ENCODE measurements around the gene SPATA25.

SPATA25 gene

GRCh38 chr20:45861221-45862075 is 26.0 kb downstream of the SPATA25 start:
- DNase-seq: no peak

GRCh38 chr20:45860560-45861220 is 26.7 kb downstream of the SPATA25 start:
- no peak for DNase-seq

DNA sequence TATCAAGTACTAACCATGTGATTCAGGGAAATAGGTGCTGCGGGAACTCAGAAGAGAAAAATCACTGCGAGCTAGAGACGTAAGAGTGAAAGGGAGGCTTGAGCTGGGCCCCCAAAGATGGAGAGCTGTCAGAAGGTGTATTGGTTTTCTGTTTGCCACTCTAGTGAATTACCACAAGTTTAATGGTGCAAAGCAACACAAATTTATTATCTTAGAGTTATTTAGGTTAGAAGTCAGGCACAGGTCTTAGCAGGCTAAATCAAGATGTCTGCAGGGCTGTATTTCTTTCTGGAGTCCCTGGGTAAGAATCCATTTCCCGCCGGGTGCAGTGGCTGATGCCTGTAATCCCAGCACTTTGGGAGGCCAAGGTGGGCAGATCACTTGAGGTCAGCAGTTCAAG is 27.5 kb downstream of the SPATA25 start:
- no peak for DNase-seq

DNA sequence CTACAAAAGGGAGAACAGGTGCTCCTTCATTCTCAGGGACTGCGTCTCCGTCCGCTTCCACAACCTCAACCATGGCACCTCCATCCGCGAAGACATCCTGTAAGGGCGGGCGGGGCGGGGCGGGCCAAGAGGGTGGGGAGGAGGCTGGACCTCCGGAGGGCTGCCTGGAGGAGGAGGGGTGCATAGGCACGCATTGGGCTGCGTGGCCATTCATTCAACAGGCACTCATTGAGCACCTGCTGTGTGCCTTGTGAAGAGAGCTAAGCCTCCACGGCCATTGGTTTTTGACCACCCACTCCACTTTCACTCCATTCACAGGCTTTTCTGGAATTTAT is 29.6 kb downstream of the SPATA25 start:
- peak; percentile 28 for DNase-seq

- DNase-seq: peak; percentile 89
Measured at GRCh38 chr20:45857114-45857881, 30.1 kb downstream of the SPATA25 start, which contains the start of the genes ACOT8 and ZSWIM3. Gene ACOT8, minus strand, starts transcription at chr20:45857392. Its CDS starts 77 bp downstream, at chr20:45857315. Gene ZSWIM3, plus strand, starts transcription at chr20:45857614. Its CDS starts 212 bp downstream, at chr20:45857826.

GRCh38 chr20:45853484-45853883 is 33.9 kb downstream of the SPATA25 start:
- DNase-seq: no peak

- DNase-seq: no peak
Measured at GRCh38 chr20:45852326-45852725, 35.1 kb downstream of the SPATA25 start.

DNA sequence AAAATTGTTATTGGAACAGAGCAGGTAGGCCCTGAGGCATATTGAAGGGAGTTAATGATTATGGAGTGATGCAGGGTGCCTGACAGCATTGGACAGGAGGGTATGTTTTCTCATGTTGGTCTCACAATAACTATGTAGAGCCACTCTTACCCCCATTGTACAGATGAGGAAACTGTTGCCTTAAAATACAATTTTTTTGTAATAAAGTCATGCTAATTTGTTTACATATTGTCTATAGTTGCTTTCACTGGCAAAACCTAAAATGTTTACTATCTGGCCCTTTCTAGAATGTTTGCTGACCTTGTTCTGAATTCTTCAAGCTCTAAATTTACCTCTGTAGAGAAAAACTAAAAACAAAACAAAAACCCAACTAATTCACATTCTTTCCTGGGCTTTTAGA is 35.9 kb downstream of the SPATA25 start:
- DNase-seq: no peak

DNA sequence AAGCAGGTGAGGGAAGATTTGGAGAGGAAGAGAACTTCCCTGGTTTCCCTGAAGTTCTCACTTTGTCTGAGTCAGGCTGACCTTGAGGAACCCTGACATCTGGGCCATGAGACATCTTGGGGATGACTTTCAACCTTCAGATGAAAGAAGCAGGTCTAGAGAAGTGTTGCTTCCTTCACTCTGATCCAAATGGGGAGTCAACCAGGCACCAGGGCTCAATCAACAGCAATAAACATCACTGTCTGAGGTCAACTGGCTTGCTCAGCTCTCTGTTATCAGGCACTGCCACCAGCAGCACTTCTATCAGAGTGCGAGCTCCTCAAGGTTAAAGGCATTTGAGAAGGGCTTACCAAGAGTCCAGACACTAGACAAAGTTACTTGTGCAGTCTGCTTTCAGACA is 36.5 kb downstream of the SPATA25 start:
- no peak for DNase-seq

DNA sequence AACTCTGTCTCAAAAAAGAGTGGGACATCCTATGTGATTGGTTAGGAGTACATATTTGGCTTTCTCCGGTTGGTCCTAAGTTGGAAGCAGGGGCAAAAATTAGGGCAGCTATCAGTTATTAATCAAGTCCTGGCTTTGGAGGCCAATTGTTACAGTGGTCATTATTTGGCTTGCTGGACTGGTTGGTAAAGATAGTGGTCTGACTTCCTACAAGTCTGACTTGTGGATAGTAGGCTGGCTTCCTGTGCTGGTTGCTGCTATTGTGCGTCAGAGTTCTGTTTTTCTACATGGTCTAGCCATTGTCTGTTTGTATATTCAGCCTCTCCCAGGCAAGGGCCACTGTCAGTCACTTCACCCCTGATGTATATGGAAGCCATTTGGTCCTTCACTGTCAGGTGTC is 37.2 kb downstream of the SPATA25 start:
- no peak for DNase-seq

DNA sequence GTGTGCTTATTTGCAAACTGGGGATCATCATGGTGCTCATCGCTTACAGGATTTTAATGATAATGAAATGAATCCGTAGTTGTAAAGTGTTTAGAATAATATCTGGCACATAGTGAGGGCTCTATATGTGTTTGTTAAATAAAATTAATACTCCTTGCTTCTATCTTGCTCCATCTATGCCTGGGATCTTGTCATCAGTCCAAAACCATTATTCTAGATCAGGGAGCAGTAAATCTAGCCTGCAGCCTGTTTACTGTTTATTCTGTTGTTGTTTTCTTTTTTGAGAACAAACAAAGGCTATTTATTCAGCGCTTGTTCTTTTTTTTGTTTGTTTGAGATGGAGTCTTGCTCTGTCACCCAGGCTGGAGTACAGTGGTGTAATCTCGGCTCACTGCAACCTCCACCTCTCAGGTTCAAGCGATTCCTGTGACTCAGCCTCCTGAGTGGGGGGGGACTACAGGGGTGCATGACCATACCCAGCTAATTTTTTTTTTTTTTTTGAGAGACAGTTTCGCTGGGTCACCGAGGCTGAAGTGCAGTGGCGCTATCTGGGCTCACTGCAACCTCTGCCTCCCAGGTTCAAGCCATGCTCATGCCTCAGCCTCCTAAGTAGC is 38.3 kb downstream of the SPATA25 start:
- no peak for DNase-seq

- DNase-seq: no peak
Measured at GRCh38 chr20:45848421-45848820, 39.0 kb downstream of the SPATA25 start.

DNA sequence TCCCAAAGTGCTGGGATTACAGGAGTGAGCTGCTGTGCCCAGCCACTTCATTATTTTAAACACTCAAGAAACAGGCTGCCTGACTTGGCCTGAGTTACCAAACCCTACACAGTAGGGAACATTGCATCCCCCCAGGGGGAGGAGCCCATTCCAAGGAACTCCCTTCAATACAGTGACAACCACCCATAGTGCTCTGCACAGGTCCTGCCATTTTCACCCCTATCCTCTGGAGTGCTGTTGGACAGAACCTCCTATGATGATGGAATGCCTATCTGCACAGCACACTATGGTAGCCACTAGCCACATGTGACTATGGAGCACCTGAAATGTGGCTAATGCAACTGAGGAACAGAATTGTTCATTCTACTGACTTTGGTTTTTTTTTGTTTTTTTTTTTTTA is 42.0 kb downstream of the SPATA25 start:
- no peak for DNase-seq

- DNase-seq: no peak
Measured at GRCh38 chr20:45843506-45843905, 43.9 kb downstream of the SPATA25 start.

DNA sequence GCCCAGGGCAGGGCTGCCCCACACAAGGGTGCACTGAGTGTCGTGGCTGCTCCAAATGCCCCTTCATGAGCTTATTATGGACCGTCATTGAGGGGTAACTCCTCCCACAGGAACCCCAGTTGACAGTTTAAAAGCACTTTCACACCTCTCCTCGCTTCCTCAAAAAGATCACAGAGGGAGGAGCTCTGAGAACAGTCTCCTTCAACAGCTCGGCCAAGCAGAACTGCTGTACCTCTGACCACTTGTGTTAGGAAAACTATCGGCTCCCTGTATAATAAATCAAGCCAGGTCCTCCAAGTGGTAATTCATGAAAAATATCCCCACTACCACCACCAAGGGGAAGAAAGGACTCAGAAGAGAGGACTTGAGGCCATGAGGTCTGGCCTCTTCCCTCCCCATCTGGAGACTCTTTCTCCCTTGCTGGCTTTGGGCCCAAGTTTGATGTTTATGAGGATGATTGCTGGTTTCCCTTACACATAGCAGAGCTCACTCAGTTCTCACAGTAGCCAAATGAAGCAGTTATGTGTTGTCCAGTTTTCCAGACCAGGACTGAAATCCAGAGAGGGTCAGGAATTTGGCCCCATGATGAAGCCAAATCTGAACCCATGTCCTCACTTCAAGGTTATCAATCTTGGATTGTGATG is 45.1 kb downstream of the SPATA25 start:
- no peak for DNase-seq

- no peak for DNase-seq
Measured at GRCh38 chr20:45841407-45842129, 45.9 kb downstream of the SPATA25 start.

DNA sequence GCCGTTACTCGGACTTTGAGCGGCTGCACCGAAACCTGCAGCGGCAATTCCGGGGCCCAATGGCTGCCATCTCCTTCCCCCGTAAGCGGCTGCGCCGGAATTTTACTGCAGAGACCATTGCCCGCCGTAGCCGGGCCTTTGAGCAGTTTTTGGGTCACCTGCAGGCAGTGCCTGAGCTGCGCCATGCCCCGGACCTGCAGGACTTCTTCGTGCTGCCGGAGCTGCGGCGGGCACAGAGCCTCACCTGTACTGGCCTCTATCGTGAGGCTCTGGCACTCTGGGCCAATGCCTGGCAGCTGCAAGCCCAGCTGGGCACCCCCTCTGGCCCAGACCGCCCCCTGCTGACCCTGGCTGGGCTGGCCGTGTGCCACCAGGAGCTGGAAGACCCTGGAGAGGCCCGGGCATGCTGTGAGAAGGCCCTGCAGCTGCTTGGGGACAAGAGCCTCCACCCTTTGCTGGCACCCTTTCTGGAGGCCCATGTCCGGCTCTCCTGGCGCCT is 46.7 kb downstream of the SPATA25 start:
- DNase-seq: no peak

GRCh38 chr20:45836841-45837240 is 50.6 kb downstream of the SPATA25 start:
- no peak for DNase-seq

Data from activated naive CD4-positive, alpha-beta T cell treated with anti-CD3 and anti-CD28 coated beads, Interleukin-2, amount 50 U/mL, for 16 hours (primary cell).